LHCN-M2 (cell line): Measurements from ENCODE around the gene DAAM1. TPM values are rescaled to one million over a fixed set of nuclear protein-coding genes. Genes with fewer than 3 reads are reported as not detected.

Experiments
- DNase-seq: peaks from one replicate; pipeline ENCODE4 v3.0.0-alpha.2; 2012; ENCODE audit warnings: low read depth
- total RNA-seq: library from RNA; depleted of rRNA; stranded (reverse); fragments of >200 nt; gene quantifications from 2 replicates; pipeline ENCODE4 v1.2.3, GENCODE V29; 2014

DAAM1 gene
- total RNA-seq, 1 experiment from 2014 or later: 6.5 TPM

GRCh38 chr14:59313658-59314608 lies 125.5 kb downstream of the DAAM1 start:
- DNase-seq: no peak

- no peak for DNase-seq
Observed at GRCh38 chr14:59314953-59315599, 126.6 kb downstream of the DAAM1 start.

- no peak for DNase-seq
Observed at GRCh38 chr14:59316151-59316830, 127.8 kb downstream of the DAAM1 start.

- DNase-seq: no peak
Observed at GRCh38 chr14:59317346-59317745, 128.9 kb downstream of the DAAM1 start.

GRCh38 chr14:59317798-59318505 lies 129.5 kb downstream of the DAAM1 start:
- no peak for DNase-seq

- peak; percentile 90 for DNase-seq
Observed at GRCh38 chr14:59318908-59319307, 130.4 kb downstream of the DAAM1 start.

- no peak for DNase-seq
Observed at GRCh38 chr14:59320361-59320760, 131.9 kb downstream of the DAAM1 start.

GRCh38 chr14:59320763-59321625 lies 132.5 kb downstream of the DAAM1 start:
- peak; percentile 83 for DNase-seq

GRCh38 chr14:59321626-59321949 lies 133.1 kb downstream of the DAAM1 start:
- no peak for DNase-seq

GRCh38 chr14:59325906-59326305 lies 137.4 kb downstream of the DAAM1 start:
- peak; percentile 34 for DNase-seq

- peak; percentile 67 for DNase-seq
Observed at GRCh38 chr14:59328454-59328853, 140.0 kb downstream of the DAAM1 start.

GRCh38 chr14:59330455-59330854 lies 142.0 kb downstream of the DAAM1 start:
- DNase-seq: no peak

- DNase-seq: no peak
Observed at GRCh38 chr14:59331217-59331616, 142.8 kb downstream of the DAAM1 start.

- peak; percentile 69 for DNase-seq
Observed at GRCh38 chr14:59332727-59333126, 144.3 kb downstream of the DAAM1 start.

GRCh38 chr14:59333235-59333634 lies 144.8 kb downstream of the DAAM1 start:
- DNase-seq: no peak

- DNase-seq: peak; percentile 88
Observed at GRCh38 chr14:59333668-59334067, 145.2 kb downstream of the DAAM1 start.

GRCh38 chr14:59334253-59334652 lies 145.8 kb downstream of the DAAM1 start:
- no peak for DNase-seq

GRCh38 chr14:59336098-59336497 lies 147.6 kb downstream of the DAAM1 start:
- no peak for DNase-seq

GRCh38 chr14:59336706-59337105 lies 148.2 kb downstream of the DAAM1 start:
- no peak for DNase-seq

- DNase-seq: no peak
Observed at GRCh38 chr14:59337141-59337611, 148.7 kb downstream of the DAAM1 start.

GRCh38 chr14:59338761-59339160 lies 150.3 kb downstream of the DAAM1 start:
- no peak for DNase-seq
